ENCODE results near the gene GPR32. TPM values are rescaled to one million over a fixed set of nuclear protein-coding genes. Genes with fewer than 3 reads are reported as not detected.
"Not testable (repeated sequence)": the region's sequence is repeated elsewhere in the genome, so short reads cannot be mapped to it uniquely, and the experiment has no call there.

Gene GPR32
- total RNA-seq, 1 donor from 2014 or later, result not detected

DNA sequence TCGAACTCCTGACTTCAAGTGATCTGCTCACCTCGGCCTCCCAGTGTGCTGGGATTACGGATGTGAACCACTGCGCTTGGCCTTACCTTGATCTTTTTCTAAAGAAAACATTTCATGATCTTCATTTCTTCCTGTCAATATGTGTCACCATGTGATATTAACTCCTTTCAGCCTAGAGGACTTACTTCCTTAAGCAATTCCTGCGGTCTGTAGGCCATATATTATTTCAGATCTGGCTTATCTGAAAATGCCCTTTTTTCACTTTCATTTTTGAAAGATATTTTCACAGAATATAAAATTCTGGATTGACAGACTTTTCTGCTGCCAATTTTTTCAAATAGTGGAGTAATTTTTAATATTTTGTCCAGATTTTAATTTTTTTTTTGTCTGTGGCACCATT lies 2.0 kb upstream of the GPR32 start:
- TF ChIP-seq, protein P1, sequence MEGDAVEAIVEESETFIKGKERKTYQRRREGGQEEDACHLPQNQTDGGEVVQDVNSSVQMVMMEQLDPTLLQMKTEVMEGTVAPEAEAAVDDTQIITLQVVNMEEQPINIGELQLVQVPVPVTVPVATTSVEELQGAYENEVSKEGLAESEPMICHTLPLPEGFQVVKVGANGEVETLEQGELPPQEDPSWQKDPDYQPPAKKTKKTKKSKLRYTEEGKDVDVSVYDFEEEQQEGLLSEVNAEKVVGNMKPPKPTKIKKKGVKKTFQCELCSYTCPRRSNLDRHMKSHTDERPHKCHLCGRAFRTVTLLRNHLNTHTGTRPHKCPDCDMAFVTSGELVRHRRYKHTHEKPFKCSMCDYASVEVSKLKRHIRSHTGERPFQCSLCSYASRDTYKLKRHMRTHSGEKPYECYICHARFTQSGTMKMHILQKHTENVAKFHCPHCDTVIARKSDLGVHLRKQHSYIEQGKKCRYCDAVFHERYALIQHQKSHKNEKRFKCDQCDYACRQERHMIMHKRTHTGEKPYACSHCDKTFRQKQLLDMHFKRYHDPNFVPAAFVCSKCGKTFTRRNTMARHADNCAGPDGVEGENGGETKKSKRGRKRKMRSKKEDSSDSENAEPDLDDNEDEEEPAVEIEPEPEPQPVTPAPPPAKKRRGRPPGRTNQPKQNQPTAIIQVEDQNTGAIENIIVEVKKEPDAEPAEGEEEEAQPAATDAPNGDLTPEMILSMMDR (IDR thresholded peaks at IDR 0.05), result no peak
- TF ChIP-seq EZH2phosphoT487 (IDR thresholded peaks at IDR 0.05) (no peak), EZH2 (IDR thresholded peaks at IDR 0.05) (no peak)
- Mint-ChIP-seq H3K9me3 (no peaks in the 10 kb centered on the region), H3K27ac (no peak overlapping the region)

DNA sequence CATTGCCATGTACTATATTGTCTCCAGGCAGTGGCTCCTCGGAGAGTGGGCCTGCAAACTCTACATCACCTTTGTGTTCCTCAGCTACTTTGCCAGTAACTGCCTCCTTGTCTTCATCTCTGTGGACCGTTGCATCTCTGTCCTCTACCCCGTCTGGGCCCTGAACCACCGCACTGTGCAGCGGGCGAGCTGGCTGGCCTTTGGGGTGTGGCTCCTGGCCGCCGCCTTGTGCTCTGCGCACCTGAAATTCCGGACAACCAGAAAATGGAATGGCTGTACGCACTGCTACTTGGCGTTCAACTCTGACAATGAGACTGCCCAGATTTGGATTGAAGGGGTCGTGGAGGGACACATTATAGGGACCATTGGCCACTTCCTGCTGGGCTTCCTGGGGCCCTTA lies 624 bp downstream of the GPR32 start:
- H3K9ac ChIP-seq, result no peak overlapping the region
- DNase-seq (ENCODE audit: low spot score), result no peak
- Mint-ChIP-seq H3K9me3 (no peaks in the 10 kb centered on the region), H3K27me3 (ENCODE audit: insufficient read depth, low read depth) (peaks cover 14% of the 10 kb centered on the region), H3K4me1 (peaks cover 3% of the 10 kb centered on the region), H3K27ac (no peak overlapping the region), H3K36me3 (no peaks in the 10 kb centered on the region), H3K4me3 (no peak overlapping the region)
- H3K4me2 ChIP-seq, result no peak overlapping the region
- no peaks in the 10 kb centered on the region for H3F3A ChIP-seq (ENCODE audit: low read depth)
- TF ChIP-seq EZH2phosphoT487 (IDR thresholded peaks at IDR 0.05), result no peak
- TF ChIP-seq, protein P1 (IDR thresholded peaks at IDR 0.05), result no peak
- TF ChIP-seq EZH2 (IDR thresholded peaks at IDR 0.05), result no peak
- peaks cover 16% of the 10 kb centered on the region for H3K27me3 ChIP-seq
- no peaks in the 10 kb centered on the region for H3K36me3 ChIP-seq
- H3K4me1 ChIP-seq, result no peaks in the 10 kb centered on the region
- H3K9me3 ChIP-seq (ENCODE audit: low read depth), result no peaks in the 10 kb centered on the region
- no peak overlapping the region for H2AFZ ChIP-seq (replicated peaks)
- no peak overlapping the region for H3K4me3 ChIP-seq
- H3K27ac ChIP-seq, result no peak overlapping the region
- H3K79me2 ChIP-seq (ENCODE audit: low read depth), result no peaks in the 10 kb centered on the region
- H4K20me1 ChIP-seq (ENCODE audit: low read depth), result no peaks in the 10 kb centered on the region

More for the DNA sequence above, 2.0 kb upstream of the GPR32 start:
- no peaks in the 10 kb centered on the region for H3K9me3 ChIP-seq (ENCODE audit: low read depth)
- H3K79me2 ChIP-seq (ENCODE audit: low read depth), result no peaks in the 10 kb centered on the region
- Mint-ChIP-seq H3K36me3 (no peaks in the 10 kb centered on the region), H3K27me3 (ENCODE audit: insufficient read depth, low read depth) (peaks cover 6% of the 10 kb centered on the region), H3K4me3 (no peak overlapping the region), H3K4me1 (peaks cover 6% of the 10 kb centered on the region)
- no peaks in the 10 kb centered on the region for H4K20me1 ChIP-seq (ENCODE audit: low read depth)
- no peak overlapping the region for H3K9ac ChIP-seq
- no peak overlapping the region for H3K27ac ChIP-seq
- H2AFZ ChIP-seq (replicated peaks), result no peak overlapping the region
- no peak overlapping the region for H3K4me2 ChIP-seq
- H3K36me3 ChIP-seq, result no peaks in the 10 kb centered on the region
- no peaks in the 10 kb centered on the region for H3K27me3 ChIP-seq
- DNase-seq (ENCODE audit: low spot score), result no peak
- no peaks in the 10 kb centered on the region for H3F3A ChIP-seq (ENCODE audit: low read depth)
- no peak overlapping the region for H3K4me3 ChIP-seq
- no peaks in the 10 kb centered on the region for H3K4me1 ChIP-seq

DNA sequence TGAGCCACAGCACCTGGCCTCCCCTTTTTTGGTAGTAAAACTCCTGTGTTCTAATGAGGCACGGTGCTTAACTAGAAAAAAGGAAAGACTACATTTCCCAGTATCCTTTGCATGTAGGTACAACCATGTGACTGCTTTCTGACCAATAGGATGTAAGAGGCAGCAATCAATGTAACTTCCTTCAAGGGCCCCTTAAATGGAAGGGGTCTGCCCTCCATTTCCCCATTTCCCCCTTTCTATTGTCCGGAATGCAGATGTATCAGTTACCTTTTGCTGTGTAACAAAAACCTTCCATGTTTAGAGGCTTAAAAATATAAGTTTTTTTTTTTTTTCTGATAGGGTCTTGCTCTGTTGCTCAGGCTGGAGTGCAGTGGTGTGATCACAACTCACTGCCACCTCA lies 2.2 kb downstream of the GPR32 start:
- Mint-ChIP-seq H3K27me3 (ENCODE audit: insufficient read depth, low read depth) (peaks cover 13% of the 10 kb centered on the region), H3K27ac (no peak overlapping the region), H3K9me3 (no peaks in the 10 kb centered on the region), H3K4me1 (peaks cover 3% of the 10 kb centered on the region), H3K36me3 (no peaks in the 10 kb centered on the region), H3K4me3 (no peak overlapping the region)
- Histone ChIP-seq H3K4me2 (no peak overlapping the region), H2AFZ (replicated peaks) (no peak overlapping the region), H3K9me3 (ENCODE audit: low read depth) (no peaks in the 10 kb centered on the region), H3K9ac (no peak overlapping the region), H3K36me3 (no peaks in the 10 kb centered on the region), H3K27ac (no peak overlapping the region), H3K79me2 (ENCODE audit: low read depth) (no peaks in the 10 kb centered on the region), H3K4me1 (no peaks in the 10 kb centered on the region), H3K4me3 (no peak overlapping the region), H3K27me3 (peaks cover 31% of the 10 kb centered on the region), H3F3A (ENCODE audit: low read depth) (no peaks in the 10 kb centered on the region), H4K20me1 (ENCODE audit: low read depth) (no peaks in the 10 kb centered on the region)
- TF ChIP-seq EZH2 (IDR thresholded peaks at IDR 0.05), result no peak
- no peak for TF ChIP-seq EZH2phosphoT487 (IDR thresholded peaks at IDR 0.05)
- TF ChIP-seq, protein P1 (IDR thresholded peaks at IDR 0.05), result no peak
- no peak for DNase-seq (ENCODE audit: low spot score)

DNA sequence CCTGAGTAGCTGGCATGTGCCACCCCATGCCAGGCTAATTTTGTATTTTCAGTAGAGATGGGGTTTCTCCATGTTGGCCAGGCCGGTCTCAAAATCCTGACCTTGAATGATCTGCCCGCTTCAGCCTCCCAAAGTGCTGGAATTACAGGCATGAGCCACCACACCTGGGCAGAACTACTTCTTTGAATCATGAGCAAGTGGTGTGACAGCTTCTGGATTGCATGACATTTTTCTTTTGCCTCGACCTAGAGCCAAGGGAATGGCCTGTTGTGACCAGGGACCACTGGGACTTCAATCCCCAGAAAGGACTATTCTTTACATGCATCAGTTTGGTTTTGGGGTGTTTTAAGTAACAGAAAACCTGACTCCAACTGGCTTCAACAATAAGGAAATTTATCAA lies 2.6 kb downstream of the GPR32 start:
- H4K20me1 ChIP-seq (ENCODE audit: low read depth); H3K9me3 Mint-ChIP-seq; H3K9me3 ChIP-seq (ENCODE audit: low read depth); DNase-seq (ENCODE audit: low spot score); H3K36me3 ChIP-seq; H3K27ac Mint-ChIP-seq; H3K4me1 ChIP-seq; H3K4me3 ChIP-seq; H3K4me3 Mint-ChIP-seq; H2AFZ ChIP-seq (replicated peaks); H3K79me2 ChIP-seq (ENCODE audit: low read depth); H3K9ac ChIP-seq; H3K27ac ChIP-seq; H3K36me3 Mint-ChIP-seq; H3F3A ChIP-seq (ENCODE audit: low read depth); H3K4me1 Mint-ChIP-seq; H3K4me2 ChIP-seq: not testable (repeated sequence)
- peaks cover 36% of the 10 kb centered on the region for H3K27me3 ChIP-seq
- peaks cover 13% of the 10 kb centered on the region for H3K27me3 Mint-ChIP-seq (ENCODE audit: insufficient read depth, low read depth)

DNA sequence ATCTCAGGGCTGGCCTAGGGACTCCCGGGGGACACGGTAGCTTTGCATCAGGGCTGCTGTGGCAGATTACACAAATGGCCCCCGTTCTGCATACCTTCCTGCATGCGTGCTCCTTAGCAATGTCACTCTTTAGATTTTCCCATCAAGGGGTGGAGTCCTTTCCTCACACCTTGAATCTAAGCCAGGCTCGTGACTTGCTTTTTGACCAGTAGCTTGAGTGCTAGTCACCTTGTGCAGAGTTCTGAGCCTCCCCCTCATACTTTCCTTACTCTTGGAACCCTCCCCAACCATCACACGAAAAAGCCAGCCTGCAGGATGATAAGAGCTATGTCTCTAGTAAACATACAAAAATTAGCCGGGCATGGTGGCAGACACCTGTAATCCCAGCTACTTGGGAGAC lies 3.2 kb downstream of the GPR32 start:
- not testable (repeated sequence) for H3K4me2 ChIP-seq; H2AFZ ChIP-seq (replicated peaks); H3K79me2 ChIP-seq (ENCODE audit: low read depth); H3K36me3 ChIP-seq; H3K4me3 ChIP-seq; H3K36me3 Mint-ChIP-seq; H3K9me3 ChIP-seq (ENCODE audit: low read depth); H3K9ac ChIP-seq; DNase-seq (ENCODE audit: low spot score); H3K27ac ChIP-seq; H3K9me3 Mint-ChIP-seq; H3F3A ChIP-seq (ENCODE audit: low read depth); H3K4me1 ChIP-seq; H3K4me3 Mint-ChIP-seq; H4K20me1 ChIP-seq (ENCODE audit: low read depth); H3K27ac Mint-ChIP-seq
- Mint-ChIP-seq H3K27me3 (ENCODE audit: insufficient read depth, low read depth) (peaks cover 12% of the 10 kb centered on the region), H3K4me1 (peaks cover 13% of the 10 kb centered on the region)
- H3K27me3 ChIP-seq, result peaks cover 41% of the 10 kb centered on the region

Measured in neural progenitor cell (in vitro differentiated cells).